GM21723 (cell line): ENCODE measurements around the gene PTHLH.

Experiments used
- ATAC-seq: cut with Tn5 transposase; IDR thresholded peaks from one replicate; pipeline ENCODE4 v1.9.1; 2021; ENCODE audit warnings: mild to moderate bottlenecking, moderate library complexity; ENCODE audit not compliant: unreplicated experiment

Gene PTHLH

DNA sequence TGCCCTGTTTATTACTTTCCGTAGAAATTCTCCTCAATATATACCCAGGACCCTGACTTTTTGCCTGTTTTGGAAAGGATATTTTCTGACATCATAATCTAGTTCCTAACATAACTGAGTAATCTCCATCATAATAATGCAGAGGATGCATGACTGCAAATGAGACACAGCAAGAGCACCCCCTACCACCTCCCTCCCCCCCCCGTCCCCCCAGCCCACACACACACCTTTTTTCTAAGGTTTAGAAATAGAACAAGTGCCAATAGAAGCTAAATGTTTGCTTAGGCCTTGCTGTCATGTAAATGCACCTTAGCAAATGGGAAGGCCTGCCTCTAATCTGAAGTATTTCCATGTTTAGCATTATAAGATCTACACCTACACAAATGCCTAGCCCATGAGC, at the start of gene PTHLH:
PTHLH (minus strand) TSS at position 13 of the 400 bp plus-strand sequence. CDS start 3,239 bp downstream, outside the sequence.
- no peak for ATAC-seq

DNA sequence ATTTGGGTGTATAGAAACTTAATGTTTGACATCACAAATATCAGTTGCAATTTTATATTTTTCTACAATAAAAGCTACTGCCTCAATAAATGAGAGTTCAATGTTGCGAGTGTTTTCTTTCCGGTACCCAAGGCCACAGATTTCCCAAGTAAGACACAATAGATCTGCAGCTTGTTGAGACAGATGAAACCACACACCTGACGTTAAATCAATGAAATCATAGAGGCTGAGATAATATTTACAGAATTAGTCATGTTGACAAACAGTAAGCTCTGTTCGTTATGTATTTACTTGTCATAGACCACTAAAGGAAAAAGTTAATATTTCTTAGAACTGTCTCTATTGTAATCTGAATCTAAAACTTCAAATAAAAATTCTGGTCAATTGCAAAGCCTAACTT, 49.2 kb upstream of the PTHLH start:
- ATAC-seq, result no peak

DNA sequence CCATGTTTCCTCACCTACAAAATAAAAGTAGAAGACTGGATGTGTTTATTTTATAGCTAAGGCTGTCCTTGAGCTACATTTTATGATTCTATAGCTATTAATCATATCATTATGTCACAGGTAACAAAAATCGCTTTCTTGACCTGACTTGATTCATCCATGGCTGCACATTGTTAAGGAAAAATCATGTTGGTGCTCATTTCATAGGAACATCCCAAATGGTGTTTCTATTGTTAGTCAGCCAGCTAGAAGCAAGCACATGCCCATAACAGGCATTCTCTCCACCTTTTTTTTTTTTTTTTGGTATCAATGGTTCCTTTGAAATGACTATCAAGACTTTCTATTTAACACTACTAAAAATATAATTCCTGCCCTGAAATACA, 45.3 kb upstream of the PTHLH start:
- no peak for ATAC-seq

DNA sequence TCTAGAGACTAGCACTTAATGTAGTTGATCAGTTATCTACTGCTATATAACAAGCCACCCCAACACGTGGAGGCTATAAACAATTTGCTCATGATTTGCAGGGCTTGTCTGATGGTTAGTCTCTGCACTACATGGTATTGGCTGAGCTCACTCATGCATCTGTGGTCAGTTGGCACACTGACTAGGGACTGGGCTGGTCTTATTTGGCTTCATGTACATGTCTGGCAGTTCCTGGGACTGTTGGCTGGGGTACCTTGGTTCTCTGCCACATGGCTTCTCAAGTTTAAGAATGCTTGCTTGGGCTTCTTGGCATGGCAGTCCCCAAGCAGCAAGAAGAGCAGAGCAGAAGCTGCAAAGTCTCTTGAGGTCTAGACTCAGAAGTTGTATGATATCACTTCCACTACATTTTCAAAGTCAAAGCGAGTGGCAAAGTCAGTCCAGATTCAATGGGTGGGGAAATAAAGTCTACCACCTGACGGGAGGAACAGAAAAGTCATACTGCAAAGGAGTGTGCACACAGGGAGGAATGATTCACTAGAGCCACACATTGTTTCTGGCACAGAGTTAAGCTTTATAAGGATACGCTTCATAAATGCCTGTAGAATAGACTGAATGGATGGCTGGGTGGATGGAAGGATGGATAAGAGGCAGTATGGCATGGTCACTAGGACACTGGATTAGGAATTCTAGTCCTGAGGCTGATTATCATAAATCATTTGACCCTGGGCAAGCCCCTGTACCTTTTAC, 44.8 kb upstream of the PTHLH start:
- ATAC-seq, result no peak

DNA sequence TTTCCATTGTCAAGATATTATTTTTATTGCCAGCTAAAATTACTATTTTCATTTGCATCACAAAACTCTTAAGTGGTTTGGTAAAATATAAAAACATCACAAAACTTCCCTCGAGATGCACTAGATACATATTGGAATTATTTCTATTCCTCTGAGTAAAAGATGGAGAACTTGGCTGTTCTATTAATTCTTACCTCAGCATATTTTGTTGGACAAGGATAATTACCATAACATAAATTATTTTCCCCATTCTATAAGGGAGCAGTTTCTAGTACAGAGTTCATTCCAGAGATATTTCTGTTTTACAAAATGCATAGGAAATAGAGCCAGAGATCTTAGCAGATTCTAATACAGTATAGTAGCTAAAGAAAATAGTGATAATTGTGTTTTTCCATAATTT, 42.6 kb upstream of the PTHLH start:
- ATAC-seq, result no peak

DNA sequence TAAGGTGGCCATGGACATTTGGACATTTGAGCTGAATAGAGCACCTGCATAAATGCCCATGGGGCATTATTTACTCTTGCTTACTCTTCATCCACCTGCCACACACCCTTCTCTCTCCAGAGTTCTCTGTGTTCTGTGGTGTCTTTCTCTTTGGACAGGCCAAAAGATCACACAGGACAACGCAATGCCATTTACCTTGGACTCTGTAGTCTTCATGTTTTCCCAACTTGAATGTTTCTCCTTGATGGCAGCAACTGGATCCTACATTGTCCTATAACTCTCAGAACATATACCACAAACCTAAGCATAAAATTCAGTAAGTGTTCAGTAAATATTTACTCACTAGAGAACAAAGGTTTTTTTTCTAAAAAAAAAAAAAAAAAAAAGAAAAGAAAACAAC, 41.7 kb upstream of the PTHLH start:
- ATAC-seq, result no peak

DNA sequence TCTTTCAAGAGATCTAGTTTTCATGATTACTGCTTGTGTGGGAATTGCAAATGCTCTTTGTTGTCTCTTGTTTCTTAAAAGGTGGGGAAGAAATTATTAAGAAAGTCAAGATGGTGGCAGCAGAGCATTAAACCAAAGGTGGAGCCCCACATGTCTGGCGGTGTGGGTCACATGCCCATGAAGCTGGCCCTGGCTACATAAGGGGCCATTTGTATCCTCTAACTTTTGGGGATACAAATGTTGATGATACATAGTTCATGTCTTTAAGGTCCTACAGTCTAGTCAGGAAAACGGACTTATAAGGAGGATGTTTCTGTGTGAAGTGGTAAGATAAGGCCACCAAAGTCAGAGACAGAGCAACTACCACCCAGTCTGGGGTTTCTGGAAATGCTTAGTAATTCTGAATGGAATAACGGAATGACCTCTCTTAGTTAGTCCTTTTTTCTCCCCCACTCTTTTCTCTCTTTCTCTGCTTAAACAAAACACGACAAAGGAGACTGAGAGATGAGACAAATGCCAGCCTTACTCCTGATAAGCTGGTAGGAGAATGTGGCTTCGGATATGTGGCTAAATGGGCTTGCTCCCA, 39.9 kb upstream of the PTHLH start:
- ATAC-seq, result no peak

DNA sequence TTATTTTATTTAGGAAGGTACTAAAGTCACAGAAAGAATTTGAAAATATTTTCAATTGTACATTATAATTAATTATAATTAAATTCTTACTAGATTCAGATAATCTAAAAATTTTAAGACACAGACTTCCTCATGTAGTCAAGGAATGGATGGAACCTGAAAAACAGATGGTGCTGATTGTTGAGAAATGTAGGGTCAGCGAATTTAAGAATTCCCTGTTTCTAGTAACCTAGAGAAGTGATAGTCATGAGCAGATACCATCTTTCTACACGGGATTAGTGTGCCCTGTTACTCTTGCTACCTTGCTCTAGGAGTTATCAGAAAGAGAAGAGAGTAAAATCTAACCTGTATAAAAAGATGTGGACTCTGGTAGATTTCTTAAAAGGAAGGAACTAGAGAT, 37.5 kb upstream of the PTHLH start:
- ATAC-seq, result no peak

DNA sequence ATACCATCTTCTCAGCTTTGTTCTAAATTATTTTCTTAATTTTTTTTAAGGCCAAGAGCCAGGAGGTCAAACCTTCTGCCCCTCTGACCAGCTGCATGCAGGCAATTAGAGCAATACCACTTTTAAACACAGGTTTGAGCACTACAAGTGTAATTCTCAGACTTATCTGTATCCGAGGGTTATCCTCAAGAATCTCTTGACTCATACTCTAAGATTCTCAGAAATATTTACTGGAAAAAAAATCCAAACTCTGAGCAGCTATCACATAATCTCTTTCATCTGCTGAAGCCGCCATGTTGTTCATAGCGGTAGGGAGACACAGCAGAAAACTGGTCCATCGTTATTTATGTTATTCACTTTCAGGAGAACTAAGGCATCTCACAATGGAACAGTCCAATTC, 27.4 kb upstream of the PTHLH start:
- no peak for ATAC-seq

DNA sequence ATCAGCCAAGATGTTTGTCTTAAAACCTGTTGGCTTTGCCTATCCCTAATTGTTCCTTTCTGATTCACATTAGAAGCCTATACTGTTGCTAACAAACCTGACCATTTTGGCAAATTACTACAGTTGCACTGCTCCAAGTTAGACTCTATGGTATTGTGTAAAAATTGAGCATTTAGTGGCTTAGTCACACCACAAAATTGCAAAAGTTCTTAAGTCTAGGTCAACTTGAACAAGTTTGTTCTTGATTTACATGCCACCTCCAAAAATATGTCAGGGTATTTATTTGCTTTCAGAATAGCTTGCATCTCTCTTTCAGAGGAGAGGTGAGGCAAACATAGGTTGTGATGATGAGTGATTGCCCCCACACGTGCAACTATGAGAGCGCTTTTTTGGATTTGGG, 27.0 kb upstream of the PTHLH start:
- ATAC-seq, result no peak

DNA sequence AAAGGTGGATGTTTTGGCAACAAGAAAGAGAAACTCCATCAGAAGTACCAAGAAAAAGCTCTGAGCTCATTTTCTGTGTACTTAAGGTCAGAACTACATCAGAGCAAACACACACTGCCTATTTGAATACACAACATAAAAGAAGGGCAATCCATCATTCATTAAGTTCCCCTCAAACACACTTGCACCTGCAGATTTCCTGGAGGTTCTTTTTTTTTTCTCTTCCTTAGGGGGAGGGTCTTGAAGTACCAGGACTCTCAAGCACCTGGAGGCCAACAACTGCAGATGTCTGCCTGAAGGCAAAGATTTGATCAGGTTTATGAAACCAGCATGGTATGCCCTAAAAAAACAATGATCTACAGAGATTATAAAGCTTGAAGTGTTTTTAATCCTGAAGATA, 26.1 kb upstream of the PTHLH start:
- ATAC-seq, result no peak

DNA sequence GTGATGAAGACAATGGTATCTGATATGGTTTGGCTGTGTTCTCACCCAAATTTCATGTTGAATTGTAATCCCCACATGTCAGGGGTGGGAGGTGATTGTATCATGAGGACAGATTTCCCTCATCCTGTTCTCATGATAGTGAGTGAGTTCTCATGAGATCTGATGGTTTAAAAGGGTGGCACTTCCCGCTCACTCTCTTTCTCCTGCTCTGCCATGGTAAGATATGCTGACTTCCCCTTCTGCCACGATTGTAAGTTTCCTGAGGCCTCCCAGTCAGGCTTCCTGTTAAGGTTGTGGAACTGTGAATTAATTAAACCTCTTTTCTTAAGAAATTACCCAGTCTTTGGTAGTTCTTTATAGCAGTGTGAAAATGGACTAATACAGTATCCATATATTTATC, 25.6 kb upstream of the PTHLH start:
- ATAC-seq, result no peak

DNA sequence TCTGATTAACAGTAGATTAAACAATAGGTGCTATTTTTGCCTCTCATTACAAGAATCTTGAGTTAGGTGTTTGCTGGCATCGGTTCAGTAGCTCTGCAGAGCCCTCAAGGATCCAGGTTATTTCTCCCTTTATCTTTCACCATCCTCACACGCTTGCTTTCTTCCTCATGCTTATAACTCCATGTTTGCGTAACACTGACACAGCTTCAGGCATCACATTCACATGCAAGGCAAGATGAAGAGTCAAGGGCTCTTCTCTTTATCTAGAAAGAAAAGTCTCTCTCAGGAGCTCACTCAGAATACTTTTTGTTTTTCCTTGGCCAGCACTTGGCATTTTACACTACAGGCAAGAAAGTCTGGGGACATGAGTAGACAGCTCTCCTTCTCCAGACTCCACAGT, 24.2 kb upstream of the PTHLH start:
- ATAC-seq, result no peak

DNA sequence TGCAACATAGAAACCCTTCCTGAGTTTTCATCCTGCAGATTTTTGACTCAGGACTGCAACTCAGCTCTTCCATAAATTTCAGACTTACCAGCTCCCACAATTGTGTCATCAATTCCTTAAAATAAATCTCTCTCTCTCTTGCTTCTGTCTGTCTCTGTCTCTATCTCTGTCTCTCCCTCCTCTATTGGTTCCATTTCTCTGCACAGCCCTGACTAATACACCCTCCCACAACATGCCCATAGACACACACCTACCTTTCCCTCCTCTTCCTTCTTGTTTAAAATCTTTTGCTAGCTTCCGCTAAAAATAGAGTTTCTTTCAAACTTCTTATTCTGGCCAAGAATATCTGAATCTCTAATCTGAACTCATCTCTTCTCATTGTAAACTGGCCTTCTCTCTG, 22.9 kb upstream of the PTHLH start:
- no peak for ATAC-seq

DNA sequence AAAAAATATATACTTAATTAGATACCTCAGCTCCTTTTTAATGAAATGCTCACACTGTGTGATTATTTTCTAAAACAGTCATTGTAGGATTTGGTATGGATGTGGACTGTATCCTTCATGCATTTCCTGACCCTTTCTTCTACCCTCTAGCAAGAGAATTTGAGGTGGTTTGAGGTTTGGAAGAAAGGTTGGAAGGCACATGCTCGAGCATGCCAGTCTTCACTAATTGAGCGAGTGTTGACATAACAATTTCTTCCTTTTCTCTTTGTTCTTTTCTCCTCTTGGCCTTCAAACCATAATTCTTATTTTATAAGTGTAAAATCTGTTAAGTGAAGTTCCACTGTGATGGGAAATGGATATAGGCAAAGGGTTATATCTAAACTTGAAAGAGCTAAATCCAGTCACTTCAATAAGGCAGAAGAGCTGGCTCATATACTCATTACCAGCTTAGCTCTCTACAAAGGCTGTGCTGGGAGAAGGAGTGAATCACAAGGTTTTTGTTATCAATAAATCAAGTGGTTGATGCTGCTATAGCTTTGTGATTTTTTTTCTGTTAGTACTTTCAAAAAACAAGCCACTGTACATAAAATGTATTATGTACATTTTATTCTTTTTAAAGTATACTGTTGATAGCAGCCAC, 16.2 kb upstream of the PTHLH start:
- no peak for ATAC-seq

DNA sequence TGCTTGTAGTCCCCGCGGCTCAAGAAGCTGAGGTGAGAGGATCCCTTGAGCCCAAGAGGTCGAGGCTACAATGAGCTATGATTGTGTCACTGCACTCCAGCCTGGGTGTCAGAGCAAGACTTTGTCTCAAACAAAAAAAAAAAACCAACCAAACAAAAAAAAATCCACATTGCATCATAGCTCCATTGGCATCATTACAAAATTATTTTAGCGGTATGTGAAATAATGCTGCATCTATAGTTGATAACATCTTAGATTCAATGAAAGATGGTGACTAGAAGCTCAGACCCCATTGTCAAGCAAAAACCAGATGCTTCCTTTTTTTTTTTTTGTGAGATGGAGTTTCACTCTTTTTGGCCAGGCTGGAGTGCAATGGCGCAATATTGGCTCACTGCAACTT, 14.8 kb upstream of the PTHLH start:
- ATAC-seq, result no peak

DNA sequence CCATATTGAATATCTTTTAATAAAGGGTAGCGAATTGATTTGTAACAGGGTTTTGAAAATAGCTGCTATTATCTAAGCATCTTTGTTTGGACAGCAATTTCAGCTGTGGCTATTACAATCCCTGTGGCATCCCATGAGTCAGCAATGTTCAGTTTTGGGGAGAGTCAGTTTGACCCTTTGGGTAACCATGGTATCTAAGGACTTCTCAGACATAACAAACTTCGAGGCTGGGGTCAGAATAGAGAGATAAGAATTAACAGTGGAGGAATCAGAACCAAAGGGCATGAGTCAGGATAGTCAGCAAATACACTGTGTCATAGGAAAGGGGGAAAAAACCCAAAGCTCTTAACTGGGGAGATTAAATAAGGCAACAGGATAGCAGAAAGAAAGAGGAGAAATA, 11.7 kb upstream of the PTHLH start:
- no peak for ATAC-seq

DNA sequence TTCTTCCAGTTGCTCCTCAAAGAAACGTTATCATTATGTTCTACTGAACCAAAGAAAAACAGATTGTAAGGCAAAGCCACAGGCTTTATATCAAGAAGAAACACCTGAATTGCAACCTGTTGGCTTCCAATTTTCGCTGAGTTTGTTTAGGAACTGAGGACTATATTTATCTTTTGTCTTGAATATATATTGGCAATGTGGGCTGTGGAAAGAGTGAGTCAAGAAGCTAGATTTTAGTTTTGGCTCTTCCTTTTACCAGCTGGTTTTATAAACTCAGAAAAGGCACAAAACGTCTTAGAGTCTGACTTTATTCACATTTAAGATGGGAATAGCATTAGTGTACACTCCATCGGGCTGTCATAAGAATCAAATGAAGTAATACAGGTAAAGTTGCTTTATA, 10.4 kb upstream of the PTHLH start:
- ATAC-seq, result no peak

DNA sequence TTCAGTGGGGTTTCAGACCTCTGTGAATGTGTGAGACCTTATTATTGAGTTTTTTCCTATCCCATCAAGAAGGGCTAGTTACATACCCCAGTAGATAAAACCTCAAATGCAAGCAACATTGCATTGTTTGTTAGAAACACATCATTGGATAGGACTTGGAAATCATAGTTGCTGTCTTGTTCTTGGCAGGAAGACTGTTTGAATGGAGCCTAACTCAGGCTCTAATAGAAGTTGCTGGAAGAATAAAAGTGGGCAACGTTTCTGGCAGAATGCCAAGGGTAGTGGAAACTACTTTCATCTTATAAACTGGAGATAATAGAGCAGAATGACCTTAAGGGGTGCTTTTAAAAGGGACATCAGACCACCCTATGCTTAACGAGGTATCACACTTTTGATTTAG, 9.9 kb upstream of the PTHLH start:
- ATAC-seq, result no peak

DNA sequence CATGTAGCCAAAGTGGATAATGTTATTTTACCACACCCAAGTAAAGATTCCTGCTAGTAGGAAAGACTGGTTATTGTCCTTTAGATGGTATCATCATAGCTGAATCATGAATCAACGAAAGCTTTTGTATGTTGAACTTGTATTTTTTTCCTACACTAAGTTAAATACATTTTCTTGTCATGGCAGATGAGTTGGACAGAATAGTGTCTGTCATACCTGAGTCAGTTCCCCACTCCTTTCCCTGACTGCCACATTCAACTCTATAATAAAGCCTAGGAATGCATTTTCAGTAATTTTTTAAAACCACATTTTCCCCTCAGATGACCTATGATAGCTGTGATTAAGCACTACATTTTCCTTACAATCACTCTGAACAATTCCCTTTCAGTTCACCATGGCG, 9.3 kb upstream of the PTHLH start:
- no peak for ATAC-seq

DNA sequence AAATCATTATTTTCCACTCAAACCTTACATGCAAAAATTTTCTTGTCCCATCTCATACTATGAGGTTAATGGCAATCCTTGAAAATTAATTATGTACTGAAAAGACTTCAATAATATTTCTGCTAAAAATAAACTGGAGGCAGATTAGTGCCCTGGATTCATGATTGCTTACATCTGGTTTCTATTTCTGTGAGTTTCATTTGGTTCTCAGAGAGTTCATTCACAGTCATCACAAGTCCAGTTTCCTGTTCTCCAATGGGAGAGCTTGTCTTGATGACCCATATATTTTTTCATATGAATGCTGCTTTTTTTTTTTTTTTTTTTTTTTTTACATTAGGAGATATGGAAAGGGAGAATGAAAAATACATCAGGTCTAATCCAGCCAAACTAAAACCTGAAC, 6.6 kb upstream of the PTHLH start:
- ATAC-seq, result no peak
